Central memory CD8-positive, alpha-beta T cell (primary cell): ENCODE results near the gene SLC6A19.
"Not testable (repeated sequence)": the region's sequence is repeated elsewhere in the genome, so short reads cannot be mapped to it uniquely, and the experiment has no call there.

Experiments used
- ATAC-seq: fragments of 150-1000 bp; cut with Tn5 transposase; replicated peaks from 2 replicates; pipeline ENCODE4 v1.10.0; 2022; ENCODE audit warnings: mild to moderate bottlenecking, moderate FRiP score, moderate number of reproducible peaks; ENCODE audit not compliant: poor library complexity, severe bottlenecking; ENCODE audit errors: extremely low read depth
- DNase-seq, 2 donors: peaks; one replicate each; pipeline ENCODE4 v3.0.0; 2021; ENCODE audit warnings: low spot score in 2 of 2
- H3K27ac Mint-ChIP-seq: one replicate; pipeline ENCODE4 v1.8.0; 2022; ENCODE audit warnings: low read depth, mild to moderate bottlenecking, moderate library complexity, mixed read lengths
- H3K27me3 Mint-ChIP-seq: one replicate; pipeline ENCODE4 v1.8.0; 2022; ENCODE audit warnings: mixed read lengths
- H3K36me3 Mint-ChIP-seq: one replicate; pipeline ENCODE4 v1.8.0; 2022; ENCODE audit warnings: mild to moderate bottlenecking, moderate library complexity, mixed read lengths; ENCODE audit not compliant: insufficient read depth
- H3K4me1 Mint-ChIP-seq: one replicate; pipeline ENCODE4 v1.8.0; 2022; ENCODE audit warnings: mixed read lengths
- H3K4me3 Mint-ChIP-seq: one replicate; pipeline ENCODE4 v1.8.0; 2022; ENCODE audit warnings: mild to moderate bottlenecking, moderate library complexity, mixed read lengths
- H3K9me3 Mint-ChIP-seq: one replicate; pipeline ENCODE4 v1.8.0; 2022; ENCODE audit warnings: mixed read lengths

SLC6A19 gene

DNA sequence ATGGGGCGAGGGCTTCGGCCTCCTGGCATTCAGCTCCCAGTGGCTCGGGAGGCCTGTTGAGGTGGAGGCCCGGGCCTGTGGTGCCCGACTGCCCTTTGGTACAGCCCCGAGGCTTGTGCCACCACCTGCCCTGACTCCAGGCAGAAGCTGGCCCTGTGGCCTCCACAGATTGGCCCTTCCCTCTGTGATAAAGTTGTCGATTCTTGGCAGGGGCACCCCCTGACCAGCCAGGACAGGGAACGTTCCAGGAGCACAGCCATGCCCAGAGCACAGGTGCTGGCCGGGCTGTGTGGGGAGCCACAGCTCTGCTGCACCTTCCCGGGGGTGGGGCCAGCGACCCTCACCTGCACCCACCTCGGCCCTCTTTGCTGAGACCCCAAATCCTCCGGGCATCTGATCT lies 56.4 kb downstream of the SLC6A19 start:
- no peak overlapping the region for H3K4me3 Mint-ChIP-seq
- DNase-seq: no peak
- no peaks in the 10 kb centered on the region for H3K36me3 Mint-ChIP-seq
- no peaks in the 10 kb centered on the region for H3K9me3 Mint-ChIP-seq
- ATAC-seq: no peak
- H3K27me3 Mint-ChIP-seq: no peaks in the 10 kb centered on the region
- peaks cover 22% of the 10 kb centered on the region for H3K4me1 Mint-ChIP-seq
- peak overlapping the region; percentile 23 for H3K27ac Mint-ChIP-seq

DNA sequence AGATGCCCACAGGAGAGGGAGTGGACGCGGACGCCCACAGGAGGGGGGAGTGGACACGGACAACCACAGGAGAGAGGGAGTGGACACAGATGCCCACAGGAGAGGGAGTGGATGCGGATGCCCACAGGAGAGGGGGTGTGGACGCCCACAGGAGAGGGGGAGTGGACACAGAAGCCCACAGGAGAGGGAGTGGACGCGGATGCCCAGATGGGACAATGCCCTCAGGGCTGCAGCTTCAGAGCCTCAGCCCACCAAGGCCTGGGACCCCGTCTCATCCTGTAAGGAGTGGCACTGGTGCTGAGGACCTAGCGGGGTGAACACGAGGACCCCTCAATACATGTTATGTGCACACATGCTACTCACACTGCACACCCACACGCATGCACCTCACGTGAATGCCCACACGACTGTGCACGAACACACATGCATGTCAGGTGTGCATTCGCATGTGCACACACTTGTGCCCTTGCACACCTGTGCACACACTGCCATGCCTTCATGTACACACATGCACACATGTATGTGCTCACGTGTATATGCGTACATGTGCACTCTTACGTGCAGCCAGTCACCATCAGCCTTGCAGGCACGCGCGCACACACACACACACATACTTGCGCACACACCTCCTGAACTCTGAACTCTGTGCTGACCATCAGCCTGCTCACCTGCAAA lies 58.5 kb downstream of the SLC6A19 start:
- no peak overlapping the region for H3K4me3 Mint-ChIP-seq
- no peak for DNase-seq
- H3K9me3 Mint-ChIP-seq: no peaks in the 10 kb centered on the region
- H3K27me3 Mint-ChIP-seq: no peaks in the 10 kb centered on the region
- H3K36me3 Mint-ChIP-seq: no peaks in the 10 kb centered on the region
- H3K4me1 Mint-ChIP-seq: peaks cover 17% of the 10 kb centered on the region
- H3K27ac Mint-ChIP-seq: no peak overlapping the region
- no peak for ATAC-seq

DNA sequence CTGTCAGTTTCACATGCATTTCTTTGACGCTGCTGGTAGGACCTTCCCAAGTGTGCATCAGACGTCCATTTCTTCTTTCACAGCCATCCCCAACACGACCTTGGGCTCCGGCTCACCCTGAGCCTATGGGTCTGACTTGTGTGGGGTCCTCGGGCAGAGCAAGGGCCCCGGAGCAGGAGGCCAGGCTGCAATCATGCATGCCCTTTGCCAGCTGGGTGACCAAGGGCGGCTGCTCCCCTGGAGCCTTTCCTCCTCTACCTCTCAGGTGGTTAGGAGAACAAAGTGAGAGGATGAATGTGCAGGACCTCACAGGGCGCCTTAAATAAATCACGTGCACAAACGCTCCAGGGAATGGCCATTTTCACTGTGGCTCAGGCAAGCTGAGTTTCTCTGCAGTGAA lies 60.2 kb downstream of the SLC6A19 start:
- no peak overlapping the region for H3K27ac Mint-ChIP-seq
- no peak overlapping the region for H3K4me3 Mint-ChIP-seq
- H3K36me3 Mint-ChIP-seq: no peaks in the 10 kb centered on the region
- no peaks in the 10 kb centered on the region for H3K9me3 Mint-ChIP-seq
- peaks cover 4% of the 10 kb centered on the region for H3K4me1 Mint-ChIP-seq
- DNase-seq (no peak), ATAC-seq (no peak)
- no peaks in the 10 kb centered on the region for H3K27me3 Mint-ChIP-seq

DNA sequence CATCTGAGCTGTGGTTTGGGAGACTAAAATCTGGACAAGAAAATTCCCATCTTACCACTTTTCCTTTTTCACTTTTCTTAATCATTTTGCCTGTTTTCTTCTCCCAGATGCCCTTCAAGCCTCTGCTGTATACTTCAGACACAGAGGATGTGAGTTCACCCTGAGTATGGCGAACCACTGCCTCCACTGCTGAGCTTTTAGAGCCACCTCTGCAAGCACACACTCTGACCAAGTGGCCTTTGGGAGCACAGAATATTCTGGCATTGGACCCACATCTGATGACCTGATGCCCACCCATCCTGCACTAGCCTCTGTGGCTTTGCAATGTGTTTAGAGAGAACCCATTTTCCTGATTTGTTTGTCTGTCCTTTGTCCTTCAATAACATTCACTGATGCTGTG lies 61.0 kb downstream of the SLC6A19 start:
- no peak overlapping the region for H3K27ac Mint-ChIP-seq
- H3K4me1 Mint-ChIP-seq: peaks cover 4% of the 10 kb centered on the region
- no peaks in the 10 kb centered on the region for H3K9me3 Mint-ChIP-seq
- no peaks in the 10 kb centered on the region for H3K36me3 Mint-ChIP-seq
- ATAC-seq: no peak
- H3K4me3 Mint-ChIP-seq: no peak overlapping the region
- no peaks in the 10 kb centered on the region for H3K27me3 Mint-ChIP-seq
- no peak for DNase-seq

DNA sequence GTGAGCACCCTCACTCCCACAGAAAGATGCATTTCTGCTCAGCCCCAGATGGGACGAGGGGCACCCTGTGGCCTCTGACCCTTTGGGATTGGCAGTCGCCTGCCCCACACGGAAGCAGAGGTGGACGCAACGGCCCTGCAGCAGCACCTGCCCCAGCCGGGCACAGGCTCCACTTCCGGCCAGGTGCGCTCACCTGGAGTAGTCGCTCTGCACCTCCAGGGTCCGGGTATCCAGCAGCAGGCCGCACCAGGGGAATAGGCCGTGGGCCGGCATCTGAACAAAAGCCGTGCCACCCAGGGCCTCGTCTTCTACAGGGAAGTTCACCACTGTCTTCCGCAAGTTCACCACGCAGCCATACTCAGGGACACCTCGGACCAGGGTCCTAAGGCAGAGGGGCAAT lies 62.8 kb downstream of the SLC6A19 start:
- DNase-seq: no peak
- no peak for ATAC-seq
- Mint-ChIP-seq H3K9me3 (no peaks in the 10 kb centered on the region), H3K27ac (no peak overlapping the region), H3K27me3 (no peaks in the 10 kb centered on the region), H3K4me1 (peaks cover 14% of the 10 kb centered on the region), H3K4me3 (no peak overlapping the region), H3K36me3 (no peaks in the 10 kb centered on the region)

DNA sequence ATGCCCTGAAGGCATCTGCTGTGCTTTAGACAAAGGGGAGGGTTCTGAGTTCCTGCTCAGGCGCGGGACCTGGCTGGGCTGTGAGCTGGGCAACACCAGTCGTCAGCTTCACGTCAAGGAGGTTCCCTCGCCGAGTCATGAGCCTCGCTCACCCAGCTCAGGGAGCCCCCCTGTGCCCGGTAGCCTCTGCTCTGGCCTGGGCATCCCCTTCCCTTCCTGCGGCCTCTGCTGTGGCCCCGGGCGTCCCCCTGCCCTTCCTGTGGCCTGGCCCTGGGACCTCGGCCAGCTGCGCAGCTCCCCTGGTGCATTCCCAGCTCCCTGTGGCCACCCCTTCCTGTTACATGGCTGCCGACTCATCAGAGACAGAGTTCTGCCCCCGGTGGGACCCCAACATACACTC lies 63.6 kb downstream of the SLC6A19 start:
- Mint-ChIP-seq H3K4me3 (no peak overlapping the region), H3K4me1 (peaks cover 15% of the 10 kb centered on the region), H3K9me3 (no peaks in the 10 kb centered on the region), H3K36me3 (no peaks in the 10 kb centered on the region), H3K27ac (no peak overlapping the region), H3K27me3 (no peaks in the 10 kb centered on the region)
- ATAC-seq (no peak), DNase-seq (no peak)

DNA sequence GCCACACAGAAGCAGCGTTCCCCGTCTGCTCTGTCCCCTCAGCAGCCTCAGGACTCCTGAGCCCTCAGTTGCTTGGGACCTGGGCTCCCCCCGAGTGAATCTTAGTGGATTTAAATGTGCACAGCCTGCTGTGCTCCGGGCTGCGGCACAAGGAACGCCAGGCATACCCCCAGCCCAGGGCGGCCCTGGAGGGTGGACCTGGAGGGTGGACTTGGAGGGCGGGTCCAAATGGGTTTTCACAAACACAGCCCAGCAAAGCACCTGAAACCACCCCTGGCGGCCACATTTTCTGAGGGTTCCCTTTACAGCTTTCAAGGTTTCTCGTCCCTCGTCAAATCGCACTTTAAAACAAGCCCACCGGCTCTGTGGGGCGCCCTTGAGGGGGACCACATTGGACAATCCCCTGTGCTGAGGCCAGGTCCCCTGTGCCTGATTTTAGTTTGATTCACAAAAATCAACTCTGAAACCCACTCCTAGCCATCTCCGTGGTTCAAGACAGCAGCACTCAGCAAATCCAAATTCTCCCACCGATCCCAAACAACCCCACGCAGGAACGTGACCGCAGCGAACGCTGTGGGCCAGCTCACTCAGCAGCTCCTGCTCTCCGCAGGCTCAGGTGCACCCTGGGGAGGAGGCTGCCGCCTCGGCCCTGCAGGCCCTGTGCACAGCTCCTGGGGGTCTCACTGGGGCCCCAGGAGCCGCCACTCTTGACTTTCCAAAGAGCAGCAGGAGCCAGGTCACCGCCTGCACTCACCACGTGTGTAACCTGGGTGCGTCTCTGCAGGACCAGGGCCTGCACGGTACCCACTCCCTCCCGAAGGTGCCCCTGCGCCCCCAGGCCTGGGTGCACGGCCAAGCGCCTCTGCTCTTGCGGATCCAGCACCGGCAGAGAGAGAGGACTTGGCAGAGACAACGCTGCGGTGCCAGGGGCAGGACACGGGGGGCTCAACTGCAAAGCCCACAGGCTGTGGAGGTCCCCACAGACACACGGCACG lies 64.4 kb downstream of the SLC6A19 start:
- peaks cover 2% of the 10 kb centered on the region for H3K36me3 Mint-ChIP-seq
- peaks cover 11% of the 10 kb centered on the region for H3K4me1 Mint-ChIP-seq
- no peak overlapping the region for H3K27ac Mint-ChIP-seq
- no peaks in the 10 kb centered on the region for H3K27me3 Mint-ChIP-seq
- ATAC-seq: no peak
- no peak for DNase-seq
- no peaks in the 10 kb centered on the region for H3K9me3 Mint-ChIP-seq
- H3K4me3 Mint-ChIP-seq: no peak overlapping the region

DNA sequence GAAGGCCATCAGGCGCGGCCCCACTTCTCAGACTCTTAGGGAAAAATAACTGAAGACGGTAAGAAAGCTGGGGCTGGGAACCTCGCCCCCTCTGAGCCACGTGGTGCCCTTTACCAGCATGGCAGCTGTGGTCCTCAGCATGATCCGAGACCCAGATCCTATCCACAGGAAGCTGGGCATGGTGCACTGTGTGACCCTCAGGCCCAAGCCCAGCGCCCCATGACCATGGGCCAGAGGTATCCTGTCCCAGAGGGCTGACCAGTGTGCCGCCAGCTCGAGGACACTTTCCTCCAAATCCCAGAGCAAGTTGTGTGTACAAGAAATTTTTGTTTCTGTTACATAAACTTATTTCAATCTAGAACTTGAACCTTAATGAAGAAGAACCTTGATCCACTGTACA lies 65.4 kb downstream of the SLC6A19 start:
- DNase-seq (no peak), ATAC-seq (no peak)
- H3K9me3 Mint-ChIP-seq: no peaks in the 10 kb centered on the region
- no peak overlapping the region for H3K27ac Mint-ChIP-seq
- H3K36me3 Mint-ChIP-seq: peaks cover 2% of the 10 kb centered on the region
- peaks cover 10% of the 10 kb centered on the region for H3K4me1 Mint-ChIP-seq
- no peak overlapping the region for H3K4me3 Mint-ChIP-seq
- H3K27me3 Mint-ChIP-seq: no peaks in the 10 kb centered on the region

DNA sequence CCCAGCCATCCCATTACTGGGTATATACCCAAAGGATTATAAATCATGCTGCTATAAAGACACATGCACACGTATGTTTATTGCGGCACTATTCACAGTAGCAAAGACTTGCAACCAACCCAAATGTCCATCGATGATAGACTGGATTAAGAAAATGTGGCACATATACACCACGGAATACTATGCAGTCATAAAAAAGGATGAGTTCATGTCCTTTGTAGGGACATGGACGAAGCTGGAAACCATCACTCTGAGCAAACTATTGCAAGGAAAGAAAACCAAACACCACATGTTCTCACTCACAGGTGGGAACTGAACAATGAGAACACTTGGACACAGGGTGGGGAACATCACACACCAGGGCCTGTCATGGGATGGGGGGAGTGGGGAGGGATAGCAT lies 66.1 kb downstream of the SLC6A19 start:
- not testable (repeated sequence) for ATAC-seq, H3K36me3 Mint-ChIP-seq, DNase-seq, H3K4me3 Mint-ChIP-seq, H3K27ac Mint-ChIP-seq, H3K27me3 Mint-ChIP-seq, H3K9me3 Mint-ChIP-seq
- H3K4me1 Mint-ChIP-seq: peaks cover 10% of the 10 kb centered on the region

DNA sequence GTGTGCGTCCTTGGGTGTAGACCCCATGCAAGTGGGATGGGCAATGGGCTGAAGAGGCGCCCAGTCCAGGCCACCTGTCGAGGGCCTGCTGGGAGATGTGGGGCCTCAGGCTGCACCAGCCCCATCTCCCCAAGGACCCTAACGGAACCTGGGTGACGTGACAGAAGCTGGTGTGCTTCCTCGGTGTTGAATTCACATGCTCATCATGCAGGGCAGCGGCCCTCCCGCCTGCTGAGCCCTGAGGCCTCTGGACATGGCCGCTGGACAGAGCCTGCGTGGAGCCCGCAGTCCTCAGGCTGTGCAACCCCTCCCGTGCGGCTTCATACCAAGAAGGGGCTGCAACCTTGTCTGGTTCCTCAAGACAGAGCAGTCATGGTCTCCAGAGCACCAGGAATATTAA lies 66.7 kb downstream of the SLC6A19 start:
- H3K36me3 Mint-ChIP-seq: peaks cover 2% of the 10 kb centered on the region
- no peak for ATAC-seq
- H3K9me3 Mint-ChIP-seq: no peaks in the 10 kb centered on the region
- no peak overlapping the region for H3K4me3 Mint-ChIP-seq
- H3K27me3 Mint-ChIP-seq: no peaks in the 10 kb centered on the region
- no peak for DNase-seq
- peaks cover 10% of the 10 kb centered on the region for H3K4me1 Mint-ChIP-seq
- no peak overlapping the region for H3K27ac Mint-ChIP-seq

DNA sequence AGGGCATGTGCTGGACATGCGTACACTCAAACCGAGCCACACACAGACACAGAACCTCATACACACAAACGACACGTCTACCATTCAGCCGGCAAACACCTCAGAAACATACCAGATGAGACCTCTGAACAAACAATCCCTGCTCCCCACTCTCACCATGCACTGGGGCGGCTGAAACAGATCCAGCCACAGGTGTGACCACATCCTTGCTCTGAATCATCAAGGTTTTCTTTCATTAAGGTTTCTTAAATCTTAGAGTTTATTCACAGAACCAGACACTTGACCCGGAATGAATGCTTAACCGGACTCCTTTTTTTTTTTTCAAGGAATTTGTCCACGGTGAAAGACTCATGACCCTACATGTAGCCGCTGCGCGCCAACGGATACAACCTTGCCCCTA lies 67.3 kb downstream of the SLC6A19 start:
- ATAC-seq (peak; percentile 91), DNase-seq (peak in 1 of 2 donors; percentile 32)
- peaks cover 10% of the 10 kb centered on the region for H3K4me1 Mint-ChIP-seq
- peaks cover 2% of the 10 kb centered on the region for H3K36me3 Mint-ChIP-seq
- H3K9me3 Mint-ChIP-seq: no peaks in the 10 kb centered on the region
- no peaks in the 10 kb centered on the region for H3K27me3 Mint-ChIP-seq
- no peak overlapping the region for H3K4me3 Mint-ChIP-seq
- H3K27ac Mint-ChIP-seq: no peak overlapping the region

DNA sequence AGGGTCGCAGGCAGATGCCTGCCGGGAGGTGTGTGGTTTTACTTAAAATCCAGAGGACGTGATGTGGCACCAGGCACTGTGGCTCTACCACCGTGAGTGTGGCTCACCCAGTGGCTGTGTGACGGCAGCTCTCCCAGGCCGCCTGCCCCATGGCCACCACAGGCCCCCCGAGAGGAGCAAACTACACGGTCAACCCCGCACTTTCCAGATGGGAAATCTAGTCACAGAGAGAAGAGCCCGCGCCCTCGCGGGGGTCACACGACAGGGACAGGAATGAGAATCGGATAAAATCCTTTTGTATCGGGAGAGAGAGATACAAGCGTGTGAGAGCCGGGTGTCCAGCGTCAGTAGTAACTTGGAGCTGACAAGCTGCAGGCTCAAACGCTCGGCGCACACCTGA lies 69.0 kb downstream of the SLC6A19 start:
- no peak overlapping the region for H3K27ac Mint-ChIP-seq
- H3K4me1 Mint-ChIP-seq: peaks cover 10% of the 10 kb centered on the region
- no peak overlapping the region for H3K4me3 Mint-ChIP-seq
- DNase-seq: no peak
- ATAC-seq: no peak
- peaks cover 2% of the 10 kb centered on the region for H3K36me3 Mint-ChIP-seq
- no peaks in the 10 kb centered on the region for H3K27me3 Mint-ChIP-seq
- H3K9me3 Mint-ChIP-seq: no peaks in the 10 kb centered on the region
